HepG2 (cell line): ENCODE measurements around the gene PSMB8. TPM values are rescaled to one million over a fixed set of nuclear protein-coding genes. Genes with fewer than 3 reads are reported as not detected.

Source experiments
- AFF4 ChIP-seq: sonication (generic); formaldehyde crosslinking; IDR thresholded peaks from 2 replicates; pipeline ENCODE4 v1.4.0; 2020; ENCODE audit warnings: missing genetic modification reagents
- MATR3 ChIP-seq: sonication (generic); formaldehyde crosslinking; IDR thresholded peaks from 2 replicates; pipeline ENCODE4 v1.4.0; 2020; ENCODE audit warnings: missing genetic modification reagents
- MBD4 ChIP-seq: IDR thresholded peaks from 2 replicates; pipeline ENCODE4 v1.6.1; 2012; ENCODE audit warnings: low read length, inconsistent platforms, borderline replicate concordance
- POLR2G ChIP-seq: fragments of 200-400 bp; formaldehyde crosslinking; IDR thresholded peaks from 2 replicates; pipeline ENCODE4 v1.6.1; 2018; ENCODE audit warnings: mild to moderate bottlenecking, low read depth, low read length, moderate library complexity
- RBM22 ChIP-seq: fragments of 200-400 bp; formaldehyde crosslinking; optimal IDR thresholded peaks from 2 replicates; pipeline ENCODE3; 2017; ENCODE audit warnings: mild to moderate bottlenecking, low read length, moderate library complexity
- SNRNP70 ChIP-seq: fragments of 200-400 bp; formaldehyde crosslinking; IDR thresholded peaks from 2 replicates; pipeline ENCODE4 v1.6.1; 2017; ENCODE audit warnings: mild to moderate bottlenecking, low read depth, low read length, moderate library complexity
- ZFP1 ChIP-seq: IDR thresholded peaks from 2 replicates; pipeline ENCODE4 v1.6.1; 2016
- ZHX1 ChIP-seq: sonication (generic); formaldehyde crosslinking; IDR thresholded peaks from 2 replicates; pipeline ENCODE4 v1.8.1; 2022; ENCODE audit warnings: low read depth, mild to moderate bottlenecking, missing genetic modification reagents
- ZNF142 ChIP-seq: sonication (generic); formaldehyde crosslinking; IDR thresholded peaks from 2 replicates; pipeline ENCODE4 v1.4.0; 2020; ENCODE audit warnings: missing genetic modification reagents
- ZNF746 ChIP-seq: sonication (generic); formaldehyde crosslinking; IDR thresholded peaks from 2 replicates; pipeline ENCODE4 v1.8.0; 2022; ENCODE audit warnings: mild to moderate bottlenecking, missing genetic modification reagents
- polyA plus RNA-seq, 8 experiments: library from polyadenylated mRNA; depleted of rRNA in 3 of 8; stranded (reverse) in 7 of 8; unstranded in 1 of 8; fragments of >200 nt; fragmentation: Illumina TruSeq in 4 of 8; extraction: Trizol in 4 of 8; gene quantifications; 2 replicates each; pipeline versions ENCODE4 v1.2.1 to v1.2.3, GENCODE V29; 2011 to 2016; ENCODE audit warnings: low read depth in 4 of 8, missing spikeins in 1 of 8, mixed read lengths in 1 of 8; ENCODE audit not compliant: insufficient read depth in 1 of 8
- total RNA-seq, 5 experiments: library from RNA; depleted of rRNA; stranded (reverse); fragments of >200 nt; fragmentation: Illumina TruSeq; extraction: Trizol; gene quantifications; 2 replicates each; pipeline ENCODE4 v1.2.3, GENCODE V29; 2016; ENCODE audit warnings: low read depth in 1 of 5

PSMB8 gene
- total and polyA plus RNA-seq, 2 of the 13 experiments (the other 11 are each of a cell fraction or from before 2014, with no cell fraction given): 30.7 to 64.7 TPM

GRCh38 chr6:32853541-32854375 is 9.9 kb upstream of the PSMB8 start, which contains the start of the genes PSMB9 and TAP1 (continued):
- TF ChIP-seq ZHX1: no peak
- no peak for TF ChIP-seq MBD4
- peak; percentile 98 for TF ChIP-seq ZNF142 (CRISPR knock-in tag)
- no peak; the same call in 1 of the 2 replicates for TF ChIP-seq POLR2G
- TF ChIP-seq ZNF746: no peak; the same call in 1 of the 2 replicates
- no peak for TF ChIP-seq MATR3 (CRISPR knock-in tag)
- TF ChIP-seq AFF4: 0 out of 2 replicates have a peak, but pooled peaks have one; percentile 39
- no peak for TF ChIP-seq ZFP1 (CRISPR knock-in tag)
- no peak for TF ChIP-seq RBM22
- TF ChIP-seq SNRNP70: no peak
